ENCODE measurements around the gene TUBA1A.

Gene TUBA1A

GRCh38 chr12:49220972-49221371 is 32.1 kb upstream of the TUBA1A start:
- no peak for TF ChIP-seq REST (IDR thresholded peaks at IDR 0.05; ENCODE audit: insufficient read depth in 1 of 2, low read depth in 2 of 2, low read length in 2 of 2)
- TF ChIP-seq FOXP2 (optimal IDR thresholded peaks at IDR 0.05; ENCODE audit: borderline replicate concordance, extremely low read depth, extremely low read length, insufficient read depth): no peak
- no peak for TF ChIP-seq POLR2AphosphoS5 (IDR thresholded peaks at IDR 0.05; ENCODE audit: low read depth, low read length)
- TF ChIP-seq TAF1 (IDR thresholded peaks at IDR 0.05; ENCODE audit: borderline replicate concordance, insufficient read depth, low read length): no peak
- no peak for TF ChIP-seq SIN3A (IDR thresholded peaks at IDR 0.05; ENCODE audit: borderline replicate concordance, insufficient read depth, low read length)

GRCh38 chr12:49219417-49220026 is 30.6 kb upstream of the TUBA1A start:
- no peak for TF ChIP-seq FOXP2 (optimal IDR thresholded peaks at IDR 0.05; ENCODE audit: borderline replicate concordance, extremely low read depth, extremely low read length, insufficient read depth)
- TF ChIP-seq POLR2AphosphoS5 (IDR thresholded peaks at IDR 0.05; ENCODE audit: low read depth, low read length): no peak
- no peak for TF ChIP-seq REST (IDR thresholded peaks at IDR 0.05; ENCODE audit: insufficient read depth in 1 of 2, low read depth in 2 of 2, low read length in 2 of 2)
- TF ChIP-seq SIN3A (IDR thresholded peaks at IDR 0.05; ENCODE audit: borderline replicate concordance, insufficient read depth, low read length): no peak
- no peak for TF ChIP-seq TAF1 (IDR thresholded peaks at IDR 0.05; ENCODE audit: borderline replicate concordance, insufficient read depth, low read length)

GRCh38 chr12:49212572-49212971 is 23.7 kb upstream of the TUBA1A start:
- TF ChIP-seq TAF1 (IDR thresholded peaks at IDR 0.05; ENCODE audit: borderline replicate concordance, insufficient read depth, low read length) (no peak), REST (IDR thresholded peaks at IDR 0.05; ENCODE audit: insufficient read depth in 1 of 2, low read depth in 2 of 2, low read length in 2 of 2) (no peak), POLR2AphosphoS5 (IDR thresholded peaks at IDR 0.05; ENCODE audit: low read depth, low read length) (no peak)

- TF ChIP-seq POLR2AphosphoS5 (IDR thresholded peaks at IDR 0.05; ENCODE audit: low read depth, low read length): no peak
Observed at GRCh38 chr12:49208676-49209075, 19.8 kb upstream of the TUBA1A start.

GRCh38 chr12:49208146-49208545 is 19.3 kb upstream of the TUBA1A start:
- TF ChIP-seq FOXP2 (optimal IDR thresholded peaks at IDR 0.05; ENCODE audit: borderline replicate concordance, extremely low read depth, extremely low read length, insufficient read depth): no peak
- TF ChIP-seq TAF1 (IDR thresholded peaks at IDR 0.05; ENCODE audit: borderline replicate concordance, insufficient read depth, low read length): no peak
- TF ChIP-seq POLR2AphosphoS5 (IDR thresholded peaks at IDR 0.05; ENCODE audit: low read depth, low read length): no peak
- no peak for TF ChIP-seq SIN3A (IDR thresholded peaks at IDR 0.05; ENCODE audit: borderline replicate concordance, insufficient read depth, low read length)
- TF ChIP-seq REST (IDR thresholded peaks at IDR 0.05; ENCODE audit: insufficient read depth in 1 of 2, low read depth in 2 of 2, low read length in 2 of 2): no peak
